ENCODE measurements around the gene WDR45B.

DNA sequence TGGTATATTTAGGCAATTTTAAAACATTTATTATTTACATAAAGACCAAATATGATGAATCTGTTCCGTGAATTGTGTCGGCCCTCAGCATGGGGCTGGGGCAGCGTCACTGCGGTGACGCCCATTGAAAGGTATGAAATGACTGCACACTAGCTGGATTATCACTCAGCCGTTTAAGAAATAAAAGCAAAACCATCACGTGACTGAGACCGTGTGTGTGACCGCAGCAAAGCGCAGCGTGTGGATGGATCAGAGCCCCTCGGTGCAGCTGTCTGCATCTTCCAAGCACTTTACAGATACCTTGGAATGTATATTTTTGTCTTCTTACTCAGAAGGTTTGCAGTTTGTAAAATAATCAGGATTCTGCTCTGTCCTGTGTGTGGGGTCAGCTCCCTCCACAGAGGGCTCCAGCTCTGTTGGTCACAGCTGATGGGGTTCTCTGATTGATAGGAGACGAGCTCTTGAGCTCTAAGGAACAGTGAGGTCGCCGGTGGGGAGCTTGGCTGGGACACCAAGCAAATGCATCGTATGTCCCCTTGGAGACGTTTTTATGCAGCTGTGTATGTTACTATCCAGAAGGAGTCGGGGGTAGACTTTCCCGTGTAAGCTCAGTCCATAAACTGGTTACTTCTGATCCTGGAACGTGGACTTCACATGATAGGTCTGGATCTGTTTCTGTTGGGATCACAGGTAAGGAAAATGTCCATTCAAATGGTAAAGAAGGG, 45.1 kb downstream of the WDR45B start:
- TF ChIP-seq, protein P1, sequence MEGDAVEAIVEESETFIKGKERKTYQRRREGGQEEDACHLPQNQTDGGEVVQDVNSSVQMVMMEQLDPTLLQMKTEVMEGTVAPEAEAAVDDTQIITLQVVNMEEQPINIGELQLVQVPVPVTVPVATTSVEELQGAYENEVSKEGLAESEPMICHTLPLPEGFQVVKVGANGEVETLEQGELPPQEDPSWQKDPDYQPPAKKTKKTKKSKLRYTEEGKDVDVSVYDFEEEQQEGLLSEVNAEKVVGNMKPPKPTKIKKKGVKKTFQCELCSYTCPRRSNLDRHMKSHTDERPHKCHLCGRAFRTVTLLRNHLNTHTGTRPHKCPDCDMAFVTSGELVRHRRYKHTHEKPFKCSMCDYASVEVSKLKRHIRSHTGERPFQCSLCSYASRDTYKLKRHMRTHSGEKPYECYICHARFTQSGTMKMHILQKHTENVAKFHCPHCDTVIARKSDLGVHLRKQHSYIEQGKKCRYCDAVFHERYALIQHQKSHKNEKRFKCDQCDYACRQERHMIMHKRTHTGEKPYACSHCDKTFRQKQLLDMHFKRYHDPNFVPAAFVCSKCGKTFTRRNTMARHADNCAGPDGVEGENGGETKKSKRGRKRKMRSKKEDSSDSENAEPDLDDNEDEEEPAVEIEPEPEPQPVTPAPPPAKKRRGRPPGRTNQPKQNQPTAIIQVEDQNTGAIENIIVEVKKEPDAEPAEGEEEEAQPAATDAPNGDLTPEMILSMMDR (IDR thresholded peaks at IDR 0.05; ENCODE audit: insufficient read depth, low read length, poor library complexity, severe bottlenecking), result no peak
- TF ChIP-seq EZH2phosphoT487 (conservative IDR thresholded peaks at IDR 0.05; ENCODE audit: low read length), result no peak

Measured in SU-DHL-6 (cell line).